ENCODE measurements around the gene RLN1.
"Not testable (repeated sequence)": the region's sequence is repeated elsewhere in the genome, so short reads cannot be mapped to it uniquely, and the experiment has no call there.

The RLN1 gene

GRCh38 chr9:5321601-5322000 lies 18.1 kb downstream of the RLN1 start:
- FAIRE-seq: not testable (repeated sequence)

GRCh38 chr9:5321058-5321457 lies 18.6 kb downstream of the RLN1 start:
- FAIRE-seq: peak; percentile 59

GRCh38 chr9:5316406-5316805 lies 23.3 kb downstream of the RLN1 start:
- not testable (repeated sequence) for FAIRE-seq

DNA sequence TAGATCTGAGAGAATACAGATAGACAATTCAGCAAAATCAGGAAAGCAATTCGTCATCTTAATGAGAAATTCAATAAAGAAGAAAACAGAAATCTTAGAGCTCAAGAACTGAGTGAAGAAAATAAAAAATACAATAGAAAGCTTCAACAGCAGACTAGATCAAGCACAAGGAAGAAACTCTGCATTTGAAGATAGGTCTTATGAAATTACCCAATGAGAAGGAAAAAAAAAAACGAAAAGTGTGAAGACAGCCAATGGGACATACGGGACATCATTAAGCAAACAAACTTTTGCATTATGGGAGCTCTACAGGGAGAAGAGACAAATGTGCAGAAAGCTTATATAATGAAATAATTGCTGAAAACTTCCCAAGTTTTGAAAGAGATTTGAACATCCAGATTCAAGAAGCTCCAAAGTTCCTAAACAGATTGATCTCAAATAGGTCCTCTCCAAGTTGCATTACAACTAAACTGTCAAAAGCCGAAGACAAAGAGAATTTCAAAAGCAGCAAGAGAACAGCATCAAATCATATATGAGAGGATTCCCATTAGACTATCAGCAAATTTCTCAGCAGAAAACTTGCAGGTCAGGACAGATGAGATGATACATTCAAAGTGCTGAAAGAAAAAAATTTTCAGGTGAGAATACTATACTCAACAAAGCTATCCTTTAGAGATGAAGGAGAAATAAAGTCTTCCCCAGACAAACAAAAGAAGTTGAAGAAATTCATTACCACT lies 24.3 kb downstream of the RLN1 start:
- FAIRE-seq: no peak

GRCh38 chr9:5310851-5311250 lies 28.8 kb downstream of the RLN1 start:
- no peak for FAIRE-seq

GRCh38 chr9:5305741-5306140 lies 33.9 kb downstream of the RLN1 start:
- FAIRE-seq: no peak

DNA sequence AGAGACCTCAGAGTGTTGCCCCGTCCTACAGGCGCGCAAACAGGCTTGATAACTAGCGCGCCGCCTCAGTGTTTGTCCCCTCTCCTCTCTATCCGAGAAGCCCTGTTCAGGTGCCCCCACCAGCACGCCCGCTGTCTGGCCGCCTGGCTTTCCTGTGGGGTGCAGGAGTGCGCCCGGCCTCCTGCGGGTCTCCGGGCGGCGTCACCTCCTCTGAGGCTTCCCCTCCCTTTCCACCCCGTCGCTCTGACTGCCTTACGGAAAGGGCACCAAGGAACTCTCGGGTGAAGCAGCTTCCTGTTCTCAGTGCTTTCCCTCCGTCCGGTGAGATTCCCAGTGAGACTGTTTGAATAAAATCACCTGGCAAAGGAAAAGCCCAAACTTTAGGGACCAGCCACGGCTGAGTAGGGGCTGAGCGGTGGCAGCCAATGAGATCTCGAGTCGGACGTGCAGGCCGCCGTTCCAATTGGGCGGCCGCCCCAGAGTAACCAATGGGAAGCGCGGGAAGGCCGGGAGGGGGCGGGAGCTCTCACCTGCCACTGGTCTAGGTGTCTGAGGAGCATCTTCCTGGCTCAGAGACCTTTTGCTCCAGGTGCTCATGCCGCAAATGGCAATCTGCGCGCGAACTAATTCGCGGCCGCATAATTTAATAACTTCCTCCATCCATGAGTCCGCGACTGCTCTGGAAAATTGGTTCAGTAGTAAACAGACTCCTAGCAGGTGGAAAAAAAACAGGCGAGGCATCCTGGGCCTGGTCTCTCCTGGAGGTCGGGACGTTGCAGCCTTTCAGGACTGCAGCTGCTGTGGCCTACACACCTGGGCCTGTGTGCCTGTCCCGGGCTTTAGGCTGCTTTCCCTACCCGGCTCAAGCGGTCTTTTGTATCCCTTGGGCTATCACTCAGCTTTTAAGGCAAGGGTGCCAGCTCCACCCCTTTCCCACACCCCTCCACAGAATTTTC lies 35.6 kb downstream of the RLN1 start, which contains the start of gene RLN2:
RLN2 (minus strand) TSS at position 877 of the 956 bp plus-strand sequence; CDS start at position 741, 136 bp downstream.
- not testable (repeated sequence) for FAIRE-seq

GRCh38 chr9:5301544-5301943 lies 38.1 kb downstream of the RLN1 start:
- FAIRE-seq: no peak

GRCh38 chr9:5292141-5292540 lies 47.5 kb downstream of the RLN1 start:
- no peak for FAIRE-seq

DNA sequence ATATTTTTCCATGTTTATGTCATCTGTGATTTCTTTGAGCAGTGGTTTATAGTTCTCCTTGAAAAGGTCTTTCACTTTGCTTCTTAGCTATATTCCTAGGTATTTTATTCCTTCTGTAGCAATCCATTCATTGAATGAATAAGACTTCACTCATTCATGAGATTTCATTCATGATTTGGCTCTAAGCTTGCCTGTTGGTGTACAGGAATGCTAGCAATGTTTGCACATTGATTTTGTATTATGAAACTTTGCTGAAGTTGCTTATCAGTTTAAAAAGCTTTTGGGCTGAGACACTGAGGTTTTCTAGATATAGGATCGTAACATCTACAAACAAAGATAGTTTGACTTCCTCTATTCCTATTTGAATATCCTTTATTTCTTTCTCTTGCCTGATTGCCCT lies 51.1 kb downstream of the RLN1 start:
- FAIRE-seq: no peak

GRCh38 chr9:5286262-5286661 lies 53.4 kb downstream of the RLN1 start:
- FAIRE-seq: no peak
